Immature natural killer cell (primary cell): ENCODE results near the gene NFAM1. TPM values are rescaled to one million over a fixed set of nuclear protein-coding genes. Genes with fewer than 3 reads are reported as not detected.

Source experiments
- DNase-seq, 3 donors: peaks; one replicate each; pipeline ENCODE4 v3.0.0; 2022; ENCODE audit warnings: mixed read lengths in 1 of 3
- H3K27ac Mint-ChIP-seq, 6 donors: one replicate each; pipeline ENCODE4 v1.8.0; 2020; ENCODE audit warnings: mixed read lengths in 6 of 6, mild to moderate bottlenecking in 5 of 6, inconsistent platforms in 4 of 6, moderate library complexity in 3 of 6
- H3K27me3 Mint-ChIP-seq, 3 donors: one replicate each; pipeline ENCODE4 v1.8.0; 2020 to 2021; ENCODE audit warnings: low read depth in 3 of 3, mild to moderate bottlenecking in 3 of 3, mixed read lengths in 3 of 3, moderate library complexity in 3 of 3, inconsistent platforms in 1 of 3
- H3K36me3 Mint-ChIP-seq, 3 donors: one replicate each; pipeline ENCODE4 v1.8.0; 2020; ENCODE audit warnings: mixed read lengths in 3 of 3, inconsistent platforms in 2 of 3, mild to moderate bottlenecking in 2 of 3
- H3K4me1 Mint-ChIP-seq, 2 donors: one replicate each; pipeline ENCODE4 v1.8.0; 2020; ENCODE audit warnings: inconsistent platforms in 2 of 2, mild to moderate bottlenecking in 2 of 2, mixed read lengths in 2 of 2, moderate library complexity in 1 of 2
- H3K4me3 Mint-ChIP-seq, 5 donors: one replicate each; pipeline ENCODE4 v1.8.0; 2020; ENCODE audit warnings: mild to moderate bottlenecking in 5 of 5, mixed read lengths in 5 of 5, inconsistent platforms in 3 of 5, moderate library complexity in 3 of 5
- H3K9me3 Mint-ChIP-seq, 6 donors: one replicate each; pipeline ENCODE4 v1.8.0; 2020; ENCODE audit warnings: mild to moderate bottlenecking in 6 of 6, mixed read lengths in 6 of 6, inconsistent platforms in 4 of 6, moderate library complexity in 3 of 6
- polyA plus RNA-seq, 3 donors: library from polyadenylated mRNA; unstranded; fragments of 300-500 nt; fragmentation: Illumina TruSeq; gene quantifications; one replicate each; pipeline ENCODE4 v1.2.3, GENCODE V29; 2021

NFAM1 gene
- polyA plus RNA-seq, 3 donors from 2014 or later, result 0.13 to 0.30 TPM; not detected in 1

GRCh38 chr22:42433754-42434682 lies 1.8 kb upstream of the NFAM1 start:
- DNase-seq, result no peak
- Mint-ChIP-seq H3K27ac (no peak overlapping the region), H3K4me3 (no peak overlapping the region), H3K4me1 (peaks cover 4 to 8% of the 10 kb centered on the region in 2 donors), H3K27me3 (peaks cover 4 to 18% (median 11%) of the 10 kb centered on the region in 3 donors), H3K9me3 (no peaks in the 10 kb centered on the region), H3K36me3 (no peaks in the 10 kb centered on the region)

- no peaks in the 10 kb centered on the region for H3K36me3 Mint-ChIP-seq
Measured at GRCh38 chr22:42432818-42433217, 615 bp upstream of the NFAM1 start.

GRCh38 chr22:42431401-42432019 lies 693 bp downstream of the NFAM1 start:
- H3K4me1 Mint-ChIP-seq, result no peaks in the 10 kb centered on the region
- no peaks in the 10 kb centered on the region for H3K9me3 Mint-ChIP-seq
- no peak overlapping the region for H3K4me3 Mint-ChIP-seq
- DNase-seq, result no peak
- no peak overlapping the region for H3K27ac Mint-ChIP-seq
- peaks cover 2 to 18% (median 9%) of the 10 kb centered on the region in 3 donors for H3K27me3 Mint-ChIP-seq
- no peaks in the 10 kb centered on the region for H3K36me3 Mint-ChIP-seq

More at GRCh38 chr22:42432818-42433217, 615 bp upstream of the NFAM1 start:
- Mint-ChIP-seq H3K4me1 (peaks cover 4 to 8% of the 10 kb centered on the region in 2 donors), H3K9me3 (no peaks in the 10 kb centered on the region), H3K4me3 (no peak overlapping the region), H3K27ac (no peak overlapping the region), H3K27me3 (peaks cover 2 to 18% (median 12%) of the 10 kb centered on the region in 3 donors)
- no peak for DNase-seq

GRCh38 chr22:42430528-42431125 lies 1.6 kb downstream of the NFAM1 start:
- Mint-ChIP-seq H3K9me3 (no peaks in the 10 kb centered on the region), H3K4me1 (no peaks in the 10 kb centered on the region), H3K27me3 (peaks cover 2 to 19% (median 9%) of the 10 kb centered on the region in 3 donors), H3K4me3 (no peak overlapping the region), H3K27ac (no peak overlapping the region), H3K36me3 (no peaks in the 10 kb centered on the region)
- no peak for DNase-seq

GRCh38 chr22:42428760-42429159 lies 3.4 kb downstream of the NFAM1 start:
- no peaks in the 10 kb centered on the region for H3K9me3 Mint-ChIP-seq
- no peak overlapping the region for H3K4me3 Mint-ChIP-seq
- DNase-seq, result no peak
- peaks cover 5 to 19% (median 9%) of the 10 kb centered on the region in 3 donors for H3K27me3 Mint-ChIP-seq
- no peaks in the 10 kb centered on the region for H3K36me3 Mint-ChIP-seq
- no peaks in the 10 kb centered on the region for H3K4me1 Mint-ChIP-seq
- H3K27ac Mint-ChIP-seq, result no peak overlapping the region

GRCh38 chr22:42428025-42428424 lies 4.2 kb downstream of the NFAM1 start:
- Mint-ChIP-seq H3K9me3 (no peaks in the 10 kb centered on the region), H3K4me3 (no peak overlapping the region), H3K36me3 (no peaks in the 10 kb centered on the region), H3K27ac (no peak overlapping the region), H3K4me1 (no peaks in the 10 kb centered on the region), H3K27me3 (peaks cover 5 to 19% (median 9%) of the 10 kb centered on the region in 3 donors)
- DNase-seq, result no peak

- Mint-ChIP-seq H3K27me3 (peaks cover 5 to 19% (median 9%) of the 10 kb centered on the region in 3 donors), H3K27ac (no peak overlapping the region), H3K4me1 (no peaks in the 10 kb centered on the region), H3K9me3 (no peaks in the 10 kb centered on the region), H3K4me3 (no peak overlapping the region), H3K36me3 (no peaks in the 10 kb centered on the region)
- no peak for DNase-seq
Measured at GRCh38 chr22:42427167-42427566, 5.0 kb downstream of the NFAM1 start.

GRCh38 chr22:42425989-42426355 lies 6.2 kb downstream of the NFAM1 start:
- H3K4me3 Mint-ChIP-seq, result no peak overlapping the region
- H3K27ac Mint-ChIP-seq, result no peak overlapping the region
- no peaks in the 10 kb centered on the region for H3K36me3 Mint-ChIP-seq
- H3K27me3 Mint-ChIP-seq, result peaks cover 5 to 17% (median 7%) of the 10 kb centered on the region in 3 donors
- H3K4me1 Mint-ChIP-seq, result no peaks in the 10 kb centered on the region
- no peak for DNase-seq
- no peaks in the 10 kb centered on the region for H3K9me3 Mint-ChIP-seq

- Mint-ChIP-seq H3K36me3 (no peaks in the 10 kb centered on the region), H3K4me3 (no peak overlapping the region), H3K27ac (no peak overlapping the region), H3K4me1 (no peaks in the 10 kb centered on the region), H3K9me3 (no peaks in the 10 kb centered on the region), H3K27me3 (peaks cover 3 to 12% (median 7%) of the 10 kb centered on the region in 3 donors)
- DNase-seq, result no peak
Measured at GRCh38 chr22:42425337-42425988, 6.7 kb downstream of the NFAM1 start.

- H3K4me1 Mint-ChIP-seq, result no peaks in the 10 kb centered on the region
- no peak for DNase-seq
- H3K36me3 Mint-ChIP-seq, result no peaks in the 10 kb centered on the region
- no peaks in the 10 kb centered on the region for H3K9me3 Mint-ChIP-seq
- no peak overlapping the region for H3K27ac Mint-ChIP-seq
- H3K4me3 Mint-ChIP-seq, result no peak overlapping the region
- peaks cover 0 to 5% (median 2%) of the 10 kb centered on the region in 3 donors for H3K27me3 Mint-ChIP-seq
Measured at GRCh38 chr22:42419243-42419881, 12.8 kb downstream of the NFAM1 start.

- Mint-ChIP-seq H3K27me3 (peaks cover 0 to 3% (median 2%) of the 10 kb centered on the region in 3 donors), H3K4me1 (no peaks in the 10 kb centered on the region), H3K9me3 (no peaks in the 10 kb centered on the region), H3K36me3 (no peaks in the 10 kb centered on the region), H3K27ac (no peak overlapping the region), H3K4me3 (no peak overlapping the region)
- DNase-seq, result no peak
Measured at GRCh38 chr22:42418811-42419242, 13.4 kb downstream of the NFAM1 start.

GRCh38 chr22:42417645-42418305 lies 14.4 kb downstream of the NFAM1 start:
- Mint-ChIP-seq H3K9me3 (no peaks in the 10 kb centered on the region), H3K36me3 (no peaks in the 10 kb centered on the region), H3K27ac (no peak overlapping the region), H3K27me3 (peaks cover 0 to 3% (median 2%) of the 10 kb centered on the region in 3 donors), H3K4me1 (no peaks in the 10 kb centered on the region), H3K4me3 (no peak overlapping the region)
- no peak for DNase-seq
